Smooth muscle cell (in vitro differentiated cells): ENCODE data around the gene XPR1. TPM values are rescaled to one million over a fixed set of nuclear protein-coding genes. Genes with fewer than 3 reads are reported as not detected.

Experiments used
- DNase-seq: peaks from one replicate; lab custom pipeline; 2025; ENCODE audit not compliant: unreplicated experiment; lab: John Stamatoyannopoulos, UW
- H2AFZ ChIP-seq: fragments of 200-600 bp; sonication (generic); 2 replicates; pipeline ENCODE4 v1.6.0; 2016; ENCODE audit warnings: antibody characterized with exemption, low read depth, mild to moderate bottlenecking
- H3F3A ChIP-seq: fragments of 200-600 bp; sonication (generic); 2 replicates; pipeline ENCODE4 v1.6.0; 2017; ENCODE audit warnings: antibody characterized with exemption, low read depth
- H3K27ac ChIP-seq: fragments of 200-600 bp; sonication (generic); 2 replicates; pipeline ENCODE4 v1.5.1; 2016; ENCODE audit warnings: low read depth, mild to moderate bottlenecking
- H3K27me3 ChIP-seq: fragments of 200-600 bp; sonication (generic); 2 replicates; pipeline ENCODE4 v1.6.1; 2016; ENCODE audit warnings: low read depth, mild to moderate bottlenecking
- H3K36me3 ChIP-seq: fragments of 200-600 bp; sonication (generic); 2 replicates; pipeline ENCODE4 v1.5.1; 2016; ENCODE audit warnings: low read depth
- H3K4me1 ChIP-seq: fragments of 200-600 bp; sonication (generic); 2 replicates; pipeline ENCODE4 v1.5.1; 2016; ENCODE audit warnings: low read depth
- H3K4me2 ChIP-seq: fragments of 200-600 bp; sonication (generic); 2 replicates; pipeline ENCODE4 v1.6.0; 2016; ENCODE audit warnings: mild to moderate bottlenecking
- H3K4me3 ChIP-seq: fragments of 200-600 bp; sonication (generic); 2 replicates; pipeline ENCODE4 v1.5.1; 2016; ENCODE audit warnings: mild to moderate bottlenecking
- H3K79me2 ChIP-seq: fragments of 200-600 bp; sonication (generic); 2 replicates; pipeline ENCODE4 v1.6.0; 2016; ENCODE audit warnings: low read depth, mild to moderate bottlenecking
- H3K9ac ChIP-seq: fragments of 200-600 bp; sonication (generic); 2 replicates; pipeline ENCODE4 v1.6.0; 2016; ENCODE audit warnings: low read depth
- H3K9me3 ChIP-seq: fragments of 200-600 bp; sonication (generic); replicated peaks from 2 replicates; pipeline ENCODE4 v1.5.1; 2016; ENCODE audit warnings: low read depth
- H4K20me1 ChIP-seq: fragments of 200-600 bp; sonication (generic); 2 replicates; pipeline ENCODE4 v1.6.0; 2016; ENCODE audit warnings: low read depth
- CTCF ChIP-seq: fragments of 200-600 bp; sonication (generic); IDR thresholded peaks from 2 replicates; pipeline ENCODE4 v1.5.1; 2017; ENCODE audit warnings: borderline replicate concordance, mild to moderate bottlenecking, antibody characterized with exemption; ENCODE audit not compliant: insufficient read depth, poor library complexity, severe bottlenecking
- WGBS: methylation state at CpG from one replicate; pipeline ENCODE4 v1.1.7; 2016; ENCODE audit warnings: low lambda C conversion rate; 5-methylcytosine and 5-hydroxymethylcytosine counted together
- polyA plus RNA-seq: library from polyadenylated mRNA; unstranded; fragments of >200 nt; fragmentation: Nextera tagmentation; extraction: Ambion mirVana; gene quantifications from 2 replicates; pipeline ENCODE4 v1.2.1, GENCODE V29; 2016
- total RNA-seq: library from RNA; depleted of rRNA; stranded (reverse); fragments of >200 nt; gene quantifications from 2 replicates; pipeline ENCODE4 v1.2.3, GENCODE V29; 2014

The XPR1 gene
- total and polyA plus RNA-seq, 2 experiments from 2014 or later: 9.5 to 27.6 TPM

DNA sequence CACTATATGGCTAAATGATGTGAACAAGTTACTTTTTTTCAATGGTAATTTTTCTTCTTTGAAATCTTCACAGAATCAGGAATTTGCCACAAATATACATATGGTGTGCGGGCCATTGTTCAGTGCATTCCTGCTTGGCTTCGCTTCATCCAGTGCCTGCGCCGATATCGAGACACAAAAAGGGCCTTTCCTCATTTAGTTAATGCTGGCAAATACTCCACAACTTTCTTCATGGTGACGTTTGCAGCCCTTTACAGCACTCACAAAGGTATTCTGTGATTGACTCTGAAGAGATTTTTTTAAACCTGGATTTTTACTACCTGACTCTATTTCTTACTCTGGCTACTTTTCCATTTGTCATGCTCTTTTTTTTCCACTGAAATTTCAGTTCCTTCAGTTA, 204.6 kb downstream of the XPR1 start:
- no peak overlapping the region for H3K27ac ChIP-seq
- H3F3A ChIP-seq: no peaks in the 10 kb centered on the region
- DNase-seq: no peak
- H3K36me3 ChIP-seq: no peaks in the 10 kb centered on the region
- no peak for TF ChIP-seq CTCF
- H3K9ac ChIP-seq: no peak overlapping the region
- 94% methylated on average over 6 of the region's 6 CpGs for WGBS
- H3K9me3 ChIP-seq: peaks cover 8% of the 10 kb centered on the region
- H3K4me1 ChIP-seq: peaks cover 14% of the 10 kb centered on the region
- H3K4me3 ChIP-seq: no peak overlapping the region
- H4K20me1 ChIP-seq: no peaks in the 10 kb centered on the region
- H3K27me3 ChIP-seq: no peaks in the 10 kb centered on the region
- H3K79me2 ChIP-seq: no peaks in the 10 kb centered on the region
- H3K4me2 ChIP-seq: no peak overlapping the region
- no peak overlapping the region for H2AFZ ChIP-seq

DNA sequence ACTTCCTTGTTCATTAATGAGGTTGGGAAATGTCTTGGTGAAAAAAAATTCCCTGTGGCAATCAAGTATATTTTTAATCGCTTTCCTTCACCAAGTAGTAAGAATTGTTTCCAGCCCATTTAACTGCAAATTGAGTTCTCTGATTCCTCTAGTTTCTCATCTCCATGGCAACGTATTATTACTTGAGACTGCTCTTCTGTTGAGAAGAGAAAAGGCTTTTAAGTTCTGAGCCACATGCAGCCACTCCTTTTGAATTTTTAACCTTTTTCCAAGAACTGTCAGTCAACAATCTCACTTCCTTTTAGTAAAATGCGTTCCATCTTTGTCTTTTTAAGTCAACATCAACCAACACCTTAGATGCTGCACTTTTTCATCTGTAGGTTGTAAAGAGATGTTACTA, 205.2 kb downstream of the XPR1 start:
- Histone ChIP-seq H3K9ac (no peak overlapping the region), H3K27ac (no peak overlapping the region), H3K4me2 (no peak overlapping the region), H3K27me3 (no peaks in the 10 kb centered on the region), H3K36me3 (no peaks in the 10 kb centered on the region), H3K4me3 (no peak overlapping the region), H4K20me1 (no peaks in the 10 kb centered on the region), H3F3A (no peaks in the 10 kb centered on the region), H3K4me1 (peaks cover 20% of the 10 kb centered on the region), H3K79me2 (no peaks in the 10 kb centered on the region), H2AFZ (no peak overlapping the region), H3K9me3 (peaks cover 8% of the 10 kb centered on the region)
- 76% methylated on average over 3 of the region's 3 CpGs for WGBS
- no peak for DNase-seq
- TF ChIP-seq CTCF: no peak

- no peak for TF ChIP-seq CTCF
- Histone ChIP-seq H3K9me3 (peaks cover 2% of the 10 kb centered on the region), H3K27ac (no peak overlapping the region), H3K4me3 (no peak overlapping the region), H3K9ac (no peak overlapping the region), H3K4me2 (no peak overlapping the region), H3K27me3 (no peaks in the 10 kb centered on the region), H3F3A (no peaks in the 10 kb centered on the region), H3K79me2 (no peaks in the 10 kb centered on the region), H4K20me1 (no peaks in the 10 kb centered on the region), H2AFZ (no peak overlapping the region), H3K4me1 (peaks cover 35% of the 10 kb centered on the region), H3K36me3 (no peaks in the 10 kb centered on the region)
- no peak for DNase-seq
- WGBS: 99% methylated on average over 3 of the region's 3 CpGs
These were observed 206.7 kb downstream of the XPR1 start for GRCh38 chr1:180838535-180838934.

- H3K27ac ChIP-seq: no peak overlapping the region
- no peaks in the 10 kb centered on the region for H3K79me2 ChIP-seq
- no peak for TF ChIP-seq CTCF
- H3K27me3 ChIP-seq: no peaks in the 10 kb centered on the region
- no peak overlapping the region for H3K4me2 ChIP-seq
- H3K4me1 ChIP-seq: peaks cover 35% of the 10 kb centered on the region
- H2AFZ ChIP-seq: no peak overlapping the region
- H3K36me3 ChIP-seq: no peaks in the 10 kb centered on the region
- no peaks in the 10 kb centered on the region for H4K20me1 ChIP-seq
- H3K9ac ChIP-seq: no peak overlapping the region
- no peaks in the 10 kb centered on the region for H3F3A ChIP-seq
- H3K9me3 ChIP-seq: no peaks in the 10 kb centered on the region
- 84% methylated on average over 4 of the region's 4 CpGs for WGBS
- no peak overlapping the region for H3K4me3 ChIP-seq
- no peak for DNase-seq
These were observed 207.7 kb downstream of the XPR1 start for GRCh38 chr1:180839547-180839946.
